HG03457 (cell line): ENCODE measurements around the gene NUPR2.
"Not testable (repeated sequence)": the region's sequence is repeated elsewhere in the genome, so short reads cannot be mapped to it uniquely, and the experiment has no call there.

Experiments
- ATAC-seq: cut with Tn5 transposase; IDR thresholded peaks from one replicate; pipeline ENCODE4 v1.9.1; 2021; ENCODE audit warnings: moderate number of reproducible peaks; ENCODE audit not compliant: unreplicated experiment

Gene NUPR2

GRCh38 chr7:56087445-56087844 lies 28.8 kb downstream of the NUPR2 start:
- ATAC-seq = no peak

GRCh38 chr7:56086761-56087160 lies 29.5 kb downstream of the NUPR2 start:
- ATAC-seq = no peak

DNA sequence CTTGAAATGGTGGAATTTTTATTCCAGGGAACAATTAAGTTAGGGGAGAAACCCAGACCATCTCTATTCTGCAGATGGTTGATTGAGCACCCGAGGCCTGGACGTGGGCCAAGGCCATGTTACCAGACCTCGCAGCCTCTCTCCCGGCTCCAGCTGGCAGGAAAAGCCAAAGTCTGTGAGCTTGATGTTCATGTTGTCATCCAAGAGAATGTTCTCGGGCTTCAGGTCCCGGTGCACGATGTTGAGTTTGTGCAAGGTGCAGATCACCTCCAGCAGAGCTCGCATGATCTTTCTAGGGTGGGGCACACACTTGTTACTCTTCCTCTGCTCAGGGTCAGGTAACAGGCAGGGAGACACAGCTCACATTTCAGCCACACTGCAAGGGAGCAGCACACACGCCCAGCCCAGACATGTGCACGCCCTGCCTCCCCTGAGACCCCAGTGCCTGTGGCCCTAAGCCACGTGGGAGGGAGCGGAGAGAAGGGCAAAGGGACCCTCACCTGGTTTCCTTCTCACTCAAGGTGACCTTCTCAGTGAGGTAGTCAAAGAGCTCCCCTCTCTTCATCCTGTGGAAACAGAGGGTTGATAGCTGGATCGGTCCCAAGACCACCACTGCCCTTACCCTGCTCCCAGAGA lies 32.9 kb downstream of the NUPR2 start:
- no peak for ATAC-seq

- no peak for ATAC-seq
These were observed 34.4 kb downstream of the NUPR2 start for GRCh38 chr7:56081626-56082340.

GRCh38 chr7:56080726-56081435 lies 35.3 kb downstream of the NUPR2 start:
- not testable (repeated sequence) for ATAC-seq

- ATAC-seq = no peak
These were observed 36.6 kb downstream of the NUPR2 start for GRCh38 chr7:56079450-56080185.

DNA sequence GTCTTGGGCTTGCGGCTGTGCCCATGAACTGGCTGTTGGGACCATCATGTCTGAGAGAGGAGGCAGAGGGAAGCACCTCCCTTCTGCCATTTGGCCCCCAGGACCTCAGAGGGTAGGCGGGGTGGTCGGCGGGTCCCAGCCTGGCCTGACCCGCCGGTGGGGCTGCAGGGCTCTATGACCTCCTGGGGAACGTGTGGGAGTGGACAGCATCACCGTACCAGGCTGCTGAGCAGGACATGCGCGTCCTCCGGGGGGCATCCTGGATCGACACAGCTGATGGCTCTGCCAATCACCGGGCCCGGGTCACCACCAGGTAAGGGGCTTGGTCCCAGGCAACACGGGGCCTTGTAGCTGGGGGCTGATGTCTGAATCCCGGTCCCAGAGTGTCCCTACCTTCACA lies 38.0 kb downstream of the NUPR2 start:
- ATAC-seq = no peak

DNA sequence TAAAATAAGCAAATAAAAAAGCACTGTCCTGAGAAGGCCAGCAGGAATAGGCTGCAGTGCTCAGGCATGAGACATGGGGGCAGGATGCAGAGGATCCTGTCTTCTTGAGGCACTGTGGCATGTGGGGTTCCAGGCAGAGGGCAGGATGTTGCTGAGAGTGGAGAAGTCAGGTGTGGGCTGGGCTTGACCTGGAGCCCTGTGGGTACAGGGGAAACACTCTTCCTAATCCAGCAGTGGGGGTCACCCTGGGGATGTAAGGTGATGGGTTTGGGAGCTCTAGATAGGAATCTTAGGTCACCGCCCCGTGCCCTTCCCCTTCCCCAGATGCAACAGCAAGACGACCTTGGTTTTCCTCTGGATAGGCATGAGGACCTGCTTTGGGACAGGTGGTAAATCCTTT lies 38.5 kb downstream of the NUPR2 start:
- no peak for ATAC-seq

- ATAC-seq = peak; percentile 57
These were observed 41.8 kb downstream of the NUPR2 start for GRCh38 chr7:56074371-56074791.

- not testable (repeated sequence) for ATAC-seq
These were observed 49.8 kb downstream of the NUPR2 start for GRCh38 chr7:56066376-56066775.
